Nephron (organoid): ENCODE measurements around the gene EID3.

Source experiments
- H3K27ac Mint-ChIP-seq, 3 experiments: 2 replicates each; pipeline ENCODE4 v1.8.0; 2020; ENCODE audit warnings: mixed read lengths in 3 of 3, mild to moderate bottlenecking in 2 of 3, moderate library complexity in 1 of 3
- H3K27me3 Mint-ChIP-seq: 2 replicates; pipeline ENCODE4 v1.8.0; 2021; ENCODE audit warnings: low read depth, mild to moderate bottlenecking, moderate library complexity, mixed read lengths
- H3K36me3 Mint-ChIP-seq: 2 replicates; pipeline ENCODE4 v1.8.0; 2020; ENCODE audit warnings: low read depth, mixed read lengths
- H3K4me1 Mint-ChIP-seq: 2 replicates; pipeline ENCODE4 v1.8.0; 2020; ENCODE audit warnings: mixed read lengths
- H3K4me3 Mint-ChIP-seq, 3 experiments: 2 replicates each; pipeline ENCODE4 v1.8.0; 2020; ENCODE audit warnings: mild to moderate bottlenecking in 3 of 3, mixed read lengths in 3 of 3, moderate library complexity in 2 of 3
- H3K9me3 Mint-ChIP-seq: 2 replicates; pipeline ENCODE4 v1.8.0; 2020; ENCODE audit warnings: mixed read lengths
- TF ChIP-seq, protein P1 (sequence below), 3 experiments: fragments of 200-600 bp; sonication (generic); IDR thresholded peaks; one replicate each; pipeline ENCODE4 v1.5.0; 2021; ENCODE audit warnings: antibody characterized with exemption in 3 of 3; ENCODE audit not compliant: unreplicated experiment in 3 of 3

Gene EID3

DNA sequence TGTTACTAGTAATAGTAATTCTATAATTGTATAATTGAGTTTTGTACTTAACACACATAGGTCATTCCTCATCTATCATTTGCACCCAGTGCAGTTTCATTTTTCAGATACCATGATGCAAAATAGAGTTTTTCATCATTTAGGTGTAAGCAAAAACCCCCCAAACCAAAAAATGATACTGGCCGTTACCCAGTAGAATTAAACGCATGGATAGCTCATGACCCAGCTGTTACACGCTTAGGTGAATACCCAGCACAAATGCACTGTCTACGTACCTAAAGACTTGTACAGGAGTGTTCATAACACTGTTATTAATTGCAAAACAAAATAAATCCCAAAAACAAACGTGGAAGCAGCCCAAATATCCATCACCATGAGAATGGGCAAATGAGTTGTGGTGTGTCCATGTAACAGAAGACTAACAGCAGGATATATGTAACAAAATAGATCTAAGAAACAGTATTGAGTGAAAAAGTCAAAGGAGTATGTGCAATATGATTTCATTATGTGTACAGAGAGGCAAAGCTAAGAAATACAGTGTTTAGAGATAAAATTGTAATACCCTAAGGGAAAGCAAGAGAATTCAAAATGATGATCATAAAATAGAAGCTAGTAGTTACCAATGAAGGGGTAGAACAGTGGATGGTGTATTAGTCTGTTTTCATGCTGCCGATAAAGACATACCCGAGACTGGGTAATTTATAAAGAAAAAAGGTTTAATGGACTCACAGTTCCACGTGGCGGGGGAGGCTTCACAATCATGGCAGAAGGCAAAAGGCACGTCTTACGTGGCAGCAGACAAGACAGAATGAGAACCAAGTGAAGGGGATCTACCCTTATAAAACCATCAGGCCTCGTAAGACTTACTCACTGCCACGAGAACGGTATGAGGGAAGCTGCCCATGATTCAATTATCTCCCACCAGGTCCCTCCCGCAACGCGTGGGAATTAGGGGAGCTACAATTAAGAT, 49.8 kb downstream of the EID3 start:
- TF ChIP-seq, protein P1, sequence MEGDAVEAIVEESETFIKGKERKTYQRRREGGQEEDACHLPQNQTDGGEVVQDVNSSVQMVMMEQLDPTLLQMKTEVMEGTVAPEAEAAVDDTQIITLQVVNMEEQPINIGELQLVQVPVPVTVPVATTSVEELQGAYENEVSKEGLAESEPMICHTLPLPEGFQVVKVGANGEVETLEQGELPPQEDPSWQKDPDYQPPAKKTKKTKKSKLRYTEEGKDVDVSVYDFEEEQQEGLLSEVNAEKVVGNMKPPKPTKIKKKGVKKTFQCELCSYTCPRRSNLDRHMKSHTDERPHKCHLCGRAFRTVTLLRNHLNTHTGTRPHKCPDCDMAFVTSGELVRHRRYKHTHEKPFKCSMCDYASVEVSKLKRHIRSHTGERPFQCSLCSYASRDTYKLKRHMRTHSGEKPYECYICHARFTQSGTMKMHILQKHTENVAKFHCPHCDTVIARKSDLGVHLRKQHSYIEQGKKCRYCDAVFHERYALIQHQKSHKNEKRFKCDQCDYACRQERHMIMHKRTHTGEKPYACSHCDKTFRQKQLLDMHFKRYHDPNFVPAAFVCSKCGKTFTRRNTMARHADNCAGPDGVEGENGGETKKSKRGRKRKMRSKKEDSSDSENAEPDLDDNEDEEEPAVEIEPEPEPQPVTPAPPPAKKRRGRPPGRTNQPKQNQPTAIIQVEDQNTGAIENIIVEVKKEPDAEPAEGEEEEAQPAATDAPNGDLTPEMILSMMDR (IDR thresholded peaks at IDR 0.05; ENCODE audit: unreplicated experiment in 3 of 3): no peak
- no peaks in the 10 kb centered on the region for H3K9me3 Mint-ChIP-seq
- no peak overlapping the region for H3K4me3 Mint-ChIP-seq
- no peaks in the 10 kb centered on the region for H3K27me3 Mint-ChIP-seq
- H3K27ac Mint-ChIP-seq: no peak overlapping the region
- H3K4me1 Mint-ChIP-seq: no peaks in the 10 kb centered on the region
- H3K36me3 Mint-ChIP-seq: peaks cover 30% of the 10 kb centered on the region

DNA sequence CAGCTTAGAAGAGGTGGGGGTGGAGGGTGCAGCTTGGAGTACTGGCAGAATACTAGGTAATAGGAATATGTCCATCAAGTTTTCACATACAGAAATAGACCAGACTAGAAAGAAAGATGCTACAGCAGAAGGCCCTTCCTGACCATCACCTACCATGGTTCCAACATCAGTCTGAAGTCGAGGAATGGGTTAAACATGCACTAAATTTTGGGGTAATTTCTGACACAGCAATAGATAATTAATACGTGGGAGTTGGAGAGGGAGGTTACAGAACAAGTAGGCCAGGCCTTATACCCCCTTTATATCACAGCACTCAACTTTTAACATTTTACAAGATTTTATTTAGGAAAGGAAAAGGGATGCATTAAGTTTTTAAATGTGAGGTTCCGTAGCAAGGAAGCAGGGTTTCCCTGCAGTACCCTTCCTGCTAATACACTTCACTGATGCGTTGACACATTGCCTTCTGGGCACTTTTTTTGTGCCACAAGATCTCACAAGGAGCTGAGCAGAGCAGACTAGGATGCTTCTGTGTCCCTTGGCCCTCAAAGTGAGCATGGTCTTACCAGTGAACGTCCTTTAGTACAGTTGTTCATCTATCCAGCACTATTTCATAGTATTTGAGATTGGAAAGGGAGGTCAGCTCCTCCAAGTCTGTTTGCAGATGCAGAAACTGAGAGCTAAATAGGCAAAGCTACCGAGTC, 50.8 kb downstream of the EID3 start:
- Mint-ChIP-seq H3K36me3 (peaks cover 22% of the 10 kb centered on the region), H3K9me3 (peaks cover 1% of the 10 kb centered on the region), H3K27ac (no peak overlapping the region), H3K27me3 (no peaks in the 10 kb centered on the region), H3K4me1 (no peaks in the 10 kb centered on the region), H3K4me3 (no peak overlapping the region)
- TF ChIP-seq, protein P1 (IDR thresholded peaks at IDR 0.05; ENCODE audit: unreplicated experiment in 3 of 3): no peak
